HG03095 (cell line): ENCODE measurements around the gene VDAC2.
"Not testable (repeated sequence)": the region's sequence is repeated elsewhere in the genome, so short reads cannot be mapped to it uniquely, and the experiment has no call there.

Experiments
- ATAC-seq: cut with Tn5 transposase; IDR thresholded peaks from one replicate; pipeline ENCODE4 v1.9.1; 2021; ENCODE audit warnings: moderate library complexity; ENCODE audit not compliant: unreplicated experiment

Gene VDAC2

DNA sequence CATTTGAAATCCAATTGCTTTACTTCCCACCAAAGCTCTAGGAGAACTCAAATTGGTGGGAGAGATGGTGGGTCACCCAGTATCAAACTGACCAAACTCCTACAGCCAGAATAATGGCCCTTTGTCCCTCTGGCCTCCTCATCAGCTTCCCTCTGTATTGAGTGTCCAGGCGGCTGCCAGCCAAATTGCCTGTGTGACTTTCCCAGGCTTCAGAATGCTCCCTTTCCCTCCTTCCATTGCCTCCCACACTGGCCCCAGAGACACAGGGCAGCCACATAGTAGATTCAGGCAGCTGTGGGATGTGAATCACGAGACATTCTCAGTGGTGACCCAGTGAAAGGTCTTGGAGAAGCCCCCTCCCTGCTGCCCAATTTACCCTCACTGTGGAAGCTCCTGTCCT lies 12.7 kb upstream of the VDAC2 start:
- ATAC-seq = no peak

DNA sequence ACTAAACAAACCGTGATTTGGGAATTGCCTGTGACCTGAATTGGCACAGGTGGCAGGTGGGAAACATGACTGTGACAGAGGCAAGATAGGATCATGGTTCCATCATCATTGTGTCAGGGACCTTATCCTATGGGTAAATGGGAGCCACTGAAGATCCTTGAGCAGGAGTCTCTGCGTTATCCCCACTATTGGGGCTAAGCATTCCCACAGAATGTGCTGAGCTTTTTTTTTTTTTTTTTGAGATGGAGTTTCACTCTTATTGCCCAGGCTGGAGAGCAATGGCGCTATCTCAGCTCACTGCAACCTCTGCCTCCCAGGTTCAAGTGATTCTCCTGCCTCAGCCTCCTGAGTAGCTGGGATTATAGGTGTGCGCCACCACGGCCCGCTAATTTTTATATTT lies 10.6 kb upstream of the VDAC2 start:
- ATAC-seq = not testable (repeated sequence)

- no peak for ATAC-seq
Observed at GRCh38 chr10:75201793-75202307, 8.7 kb upstream of the VDAC2 start.

DNA sequence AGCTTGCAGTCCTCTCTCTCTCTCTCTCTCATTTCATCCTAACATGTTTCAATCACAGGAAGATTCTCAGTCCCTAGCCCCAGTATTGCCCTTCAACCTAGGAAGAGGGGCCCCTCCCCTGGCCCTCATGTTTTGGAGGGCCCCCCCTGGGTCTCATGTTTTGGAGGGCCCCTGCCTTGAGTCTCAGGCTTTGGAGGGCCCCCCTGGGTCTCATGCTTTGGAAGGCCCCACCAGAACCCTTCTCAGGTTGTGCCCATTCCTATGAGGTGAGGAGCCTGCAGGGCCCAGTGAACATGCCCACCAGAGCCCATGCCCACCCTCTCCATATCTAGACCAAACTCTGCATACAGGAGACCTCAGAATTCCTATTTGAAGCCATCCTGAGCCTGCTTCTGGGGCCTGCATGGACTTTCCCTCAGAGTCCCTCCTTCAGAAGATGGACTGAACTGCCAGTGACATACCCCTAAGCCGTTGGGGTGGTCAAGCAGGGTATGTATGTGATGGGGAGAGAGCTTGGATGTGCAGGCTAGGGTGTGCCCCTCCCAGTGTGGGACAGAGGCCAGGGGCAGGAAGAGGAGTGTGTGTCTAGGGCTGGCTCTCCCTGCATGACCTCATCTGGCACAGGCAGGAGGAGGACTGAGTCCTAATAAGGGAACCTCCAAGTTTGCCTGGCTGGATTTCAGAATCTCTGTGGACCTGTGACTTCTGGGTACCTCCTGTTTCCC lies 8.1 kb upstream of the VDAC2 start:
- no peak for ATAC-seq

GRCh38 chr10:75203046-75203620 lies 7.5 kb upstream of the VDAC2 start:
- not testable (repeated sequence) for ATAC-seq

DNA sequence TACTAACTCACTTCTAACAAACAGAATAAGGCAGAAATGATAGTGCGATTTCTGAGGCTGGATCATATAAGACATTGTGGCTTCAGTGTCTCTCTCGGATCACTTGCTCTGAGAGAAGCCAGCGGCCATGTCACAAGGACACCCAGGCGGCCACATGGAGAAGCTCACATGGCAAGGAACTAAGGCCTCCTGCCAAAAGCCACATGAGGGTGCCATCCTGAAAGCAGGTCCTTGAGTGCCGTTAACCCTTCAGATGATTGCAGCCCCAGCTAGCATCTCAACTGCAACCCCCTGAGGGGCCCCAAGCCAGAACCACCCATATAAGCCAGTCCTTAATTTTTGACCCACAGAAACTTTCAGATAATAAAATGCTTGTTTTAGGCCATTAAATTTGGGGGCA lies 6.9 kb upstream of the VDAC2 start:
- ATAC-seq = no peak

DNA sequence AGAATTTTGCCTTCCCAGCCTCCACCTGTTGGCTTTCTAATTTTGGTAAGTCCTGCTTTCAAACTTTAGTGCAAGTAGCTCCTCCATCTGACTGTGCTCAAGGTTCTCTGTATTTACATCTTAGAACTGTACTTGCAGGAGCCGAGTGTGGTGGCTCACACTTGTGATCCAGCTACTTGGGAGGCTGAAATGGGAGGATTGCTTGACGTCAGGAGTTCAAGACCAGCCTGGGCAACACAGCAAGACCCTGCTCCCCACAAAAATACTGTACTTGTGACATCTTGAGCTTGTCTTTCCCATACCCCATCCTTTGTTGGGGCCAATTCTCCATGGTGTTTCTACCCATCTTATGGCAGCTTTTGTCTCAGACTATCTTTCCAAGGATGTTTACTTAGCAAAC lies 4.7 kb upstream of the VDAC2 start:
- no peak for ATAC-seq

DNA sequence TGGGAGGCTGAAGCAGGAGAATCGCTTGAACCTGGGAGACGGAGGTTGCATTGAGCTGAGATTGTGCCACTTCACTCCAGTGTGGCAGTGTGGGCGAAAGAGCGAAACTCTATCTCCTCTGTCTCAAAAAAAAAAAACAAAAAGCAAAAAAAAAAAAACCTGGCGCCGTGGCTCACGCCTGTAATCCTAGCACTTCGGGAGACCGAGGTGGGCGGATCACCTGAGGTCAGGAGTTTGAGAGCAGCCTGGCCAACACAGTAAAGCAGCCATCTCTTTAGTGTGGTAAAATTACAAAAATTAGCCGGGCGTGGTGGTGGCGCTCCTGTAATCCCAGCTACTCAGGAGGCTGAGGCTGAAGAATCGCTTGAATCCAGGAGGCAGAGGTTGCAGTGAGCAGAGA lies 4.0 kb upstream of the VDAC2 start:
- ATAC-seq = not testable (repeated sequence)

GRCh38 chr10:75207079-75207856 lies 3.3 kb upstream of the VDAC2 start:
- no peak for ATAC-seq

- ATAC-seq = no peak
Observed at GRCh38 chr10:75207857-75208144, 2.8 kb upstream of the VDAC2 start.

DNA sequence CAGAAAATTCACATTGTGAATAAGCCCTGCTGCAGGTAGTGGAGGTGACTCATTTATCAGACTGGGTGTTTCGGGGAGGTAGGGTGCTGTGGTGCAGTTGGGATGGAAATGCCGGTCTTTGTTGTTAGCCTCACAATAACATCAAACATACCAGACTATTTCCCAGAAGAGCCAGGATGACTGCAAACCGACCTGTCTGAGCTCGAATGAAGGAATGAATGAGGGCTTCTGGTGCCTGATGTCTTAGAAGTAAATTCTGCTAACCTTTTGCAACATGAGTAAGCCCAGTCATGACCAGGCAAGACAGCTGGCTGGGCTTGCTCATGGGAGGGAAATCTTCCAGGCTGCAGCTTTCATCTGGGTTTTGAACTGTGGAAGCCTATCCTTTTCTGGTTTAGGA lies 2.4 kb upstream of the VDAC2 start:
- ATAC-seq = no peak

DNA sequence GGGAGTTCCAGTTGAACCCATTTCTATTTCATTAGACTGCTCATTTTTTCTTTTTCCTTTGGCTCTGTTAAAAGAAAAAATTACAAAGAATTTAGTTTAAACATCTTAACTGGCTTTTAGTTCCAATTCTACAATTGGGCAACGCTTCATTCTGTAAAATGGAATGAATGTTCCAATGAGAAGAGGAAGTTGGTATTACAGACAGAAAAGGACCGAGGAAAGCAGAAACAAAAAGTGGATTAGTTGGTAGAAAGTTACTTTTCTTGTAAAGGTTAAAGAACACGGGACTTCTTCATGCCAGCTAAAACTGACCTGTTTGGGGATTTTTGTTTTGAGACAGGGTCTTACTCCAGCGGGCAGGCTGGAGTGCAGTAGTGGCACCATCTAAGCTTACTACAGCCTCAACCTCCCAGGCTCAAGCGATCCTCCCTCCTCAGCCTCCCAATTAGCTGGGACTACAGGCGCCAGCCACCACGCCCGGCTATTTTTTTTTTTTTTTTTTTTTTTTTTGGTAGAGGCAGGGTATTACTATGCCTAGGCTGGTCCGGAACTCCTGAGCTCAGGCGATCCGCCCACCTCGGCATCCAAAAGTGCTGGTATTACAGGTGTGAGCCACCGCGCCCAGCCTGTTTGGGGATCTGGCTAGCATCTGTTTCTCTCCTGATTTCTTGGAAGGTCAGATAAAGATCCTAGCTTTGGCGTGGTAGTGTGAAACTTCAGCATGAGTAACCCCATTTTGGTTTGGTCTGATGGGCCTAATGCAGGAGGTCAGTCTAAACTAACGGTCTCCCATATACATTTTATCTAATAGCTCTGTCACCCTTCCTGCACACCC lies 1.3 kb upstream of the VDAC2 start:
- no peak for ATAC-seq

DNA sequence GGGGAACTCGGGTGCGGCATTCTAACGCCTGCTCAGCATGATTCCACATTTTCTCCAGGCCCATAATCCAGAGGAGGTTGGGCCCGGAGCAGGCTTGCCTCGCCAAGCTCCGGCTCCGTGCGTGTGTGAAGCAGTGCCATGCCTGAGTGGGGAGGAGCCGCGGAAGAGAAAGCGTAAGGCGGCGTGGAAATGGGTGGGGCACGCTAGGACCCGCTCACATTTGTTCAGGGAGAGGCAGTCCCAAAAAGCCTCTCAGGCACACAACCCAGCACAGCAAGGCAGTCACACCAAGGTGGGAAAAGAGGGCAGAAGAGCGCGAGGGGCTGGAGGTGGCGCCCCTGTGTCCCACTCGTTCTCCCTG lies 695 bp upstream of the VDAC2 start:
- peak; percentile 57 for ATAC-seq

DNA sequence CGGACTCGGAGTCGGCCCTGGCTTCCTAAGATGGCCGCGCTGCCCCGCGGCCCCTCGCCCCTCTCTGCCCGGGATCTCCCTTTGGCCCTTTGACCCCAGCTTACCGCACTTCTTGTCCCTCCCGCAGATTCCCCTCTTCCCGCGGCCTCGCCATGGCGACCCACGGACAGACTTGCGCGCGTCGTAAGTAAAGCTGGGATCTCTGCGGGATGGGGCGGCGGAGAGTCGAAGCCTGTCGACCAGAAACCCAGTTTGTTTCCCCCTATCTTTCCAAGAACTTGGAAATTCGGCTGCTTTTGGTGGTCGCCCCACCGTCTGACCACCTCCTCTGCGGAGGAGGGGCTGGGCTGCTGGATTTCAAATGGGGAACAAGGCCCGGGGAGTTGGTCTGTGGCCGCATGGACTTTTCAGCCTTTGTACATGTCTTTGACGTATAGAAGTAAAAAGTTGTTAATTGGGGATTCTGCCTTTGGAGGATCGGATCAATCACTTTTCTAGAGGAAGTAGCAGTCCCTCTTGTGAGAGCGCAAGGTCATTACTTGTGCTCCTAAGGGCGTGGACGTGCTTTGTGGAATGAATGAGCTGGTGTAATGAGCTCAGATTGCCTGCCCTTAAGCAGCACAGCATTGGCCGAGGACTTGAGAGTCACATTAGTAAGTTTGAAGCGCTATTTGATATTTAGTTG lies 553 bp downstream of the VDAC2 start:
- no peak for ATAC-seq

- ATAC-seq = no peak
Observed at GRCh38 chr10:75212343-75212742, 1.7 kb downstream of the VDAC2 start.

GRCh38 chr10:75220274-75220673 lies 9.7 kb downstream of the VDAC2 start:
- no peak for ATAC-seq

DNA sequence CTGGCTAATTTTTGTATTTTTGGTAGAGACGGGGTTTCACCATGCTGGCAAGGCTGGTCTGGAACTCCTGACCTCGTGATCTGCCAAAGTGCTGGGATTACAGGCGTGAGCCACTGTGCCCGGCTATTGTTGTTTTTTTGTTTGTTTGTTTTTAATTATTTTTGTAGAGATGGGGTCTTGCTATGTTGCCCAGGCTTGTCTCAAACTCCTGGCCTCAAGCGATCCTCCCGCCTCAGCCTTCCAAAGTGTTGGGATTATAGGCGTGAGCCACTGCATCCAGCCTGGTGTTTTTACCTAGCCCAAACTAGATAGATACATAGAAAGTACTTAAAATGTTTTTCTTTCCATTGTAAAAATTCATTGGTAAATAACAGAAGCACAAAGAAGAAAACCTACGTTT lies 10.9 kb downstream of the VDAC2 start:
- ATAC-seq = not testable (repeated sequence)

DNA sequence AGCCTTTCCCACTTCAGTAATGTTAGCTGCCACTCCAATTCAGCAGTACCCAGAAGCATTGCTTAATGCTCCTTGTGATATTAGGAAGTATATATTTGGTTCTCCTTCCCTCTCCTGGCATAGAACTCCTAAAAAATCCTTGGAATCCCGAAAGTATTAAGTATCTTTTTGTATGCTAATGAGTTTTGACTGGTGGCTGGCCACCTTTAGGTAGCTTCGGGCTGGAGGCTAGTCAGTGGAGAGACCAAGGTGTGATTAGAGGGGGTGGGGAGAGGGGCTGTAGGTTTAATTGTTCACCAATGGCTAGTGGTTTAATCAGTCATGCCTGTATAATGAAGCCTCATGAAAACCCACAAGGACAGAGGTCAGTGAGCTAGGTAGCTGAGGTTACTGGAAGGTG lies 12.9 kb downstream of the VDAC2 start:
- no peak for ATAC-seq

GRCh38 chr10:75226095-75226494 lies 15.5 kb downstream of the VDAC2 start:
- ATAC-seq = no peak

GRCh38 chr10:75226656-75227055 lies 16.1 kb downstream of the VDAC2 start:
- no peak for ATAC-seq

DNA sequence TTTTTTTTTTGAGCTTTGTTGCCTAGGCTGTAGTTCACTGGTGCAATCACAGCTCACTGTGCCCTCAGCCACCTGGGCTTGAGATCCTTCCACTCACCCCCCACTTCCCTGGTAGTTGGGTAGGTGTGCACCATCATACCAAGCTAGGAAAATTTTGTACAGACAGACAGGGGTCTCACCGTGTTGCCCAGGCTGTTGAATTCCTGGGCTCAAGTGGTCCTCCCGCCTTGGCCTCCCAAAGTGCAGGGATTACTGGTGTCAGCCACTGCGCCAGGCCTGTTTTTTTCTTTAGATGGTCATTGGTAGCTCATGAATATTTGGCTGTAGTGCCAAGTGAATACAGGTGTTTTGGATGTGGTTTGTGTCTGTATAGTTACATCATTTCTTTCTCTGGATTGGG lies 17.7 kb downstream of the VDAC2 start:
- ATAC-seq = no peak
